Mucosa of rectum (tissue), 2 donors: Measurements from ENCODE around the gene MAP7D2.
A peak's percentile ranks its signal among the peaks of the same experiment; 100 is the strongest.

ENCODE experiments used
- H3K27ac ChIP-seq, 2 donors: one replicate each; pipeline ENCODE4 v1.7.0; 2013; ENCODE audit warnings: inconsistent platforms in 2 of 2, low read depth in 2 of 2, low read length in 2 of 2
- H3K27me3 ChIP-seq, 2 donors: one replicate each; pipeline ENCODE4 v1.7.0; 2013; ENCODE audit warnings: low read length in 2 of 2; ENCODE audit not compliant: control insufficient read depth in 2 of 2, insufficient read depth in 2 of 2
- H3K36me3 ChIP-seq, 2 donors: one replicate each; pipeline ENCODE4 v1.7.0; 2013; ENCODE audit warnings: low read length in 2 of 2; ENCODE audit not compliant: control insufficient read depth in 2 of 2, insufficient read depth in 2 of 2
- H3K4me1 ChIP-seq, 2 donors: one replicate each; pipeline ENCODE4 v1.7.0; 2013; ENCODE audit warnings: low read length in 2 of 2, mild to moderate bottlenecking in 1 of 2; ENCODE audit not compliant: control insufficient read depth in 2 of 2, insufficient read depth in 2 of 2
- H3K4me3 ChIP-seq, 2 donors: one replicate each; pipeline ENCODE4 v1.7.0; 2013; ENCODE audit warnings: low read length in 2 of 2
- H3K9ac ChIP-seq, 2 donors: one replicate each; pipeline ENCODE4 v1.7.0; 2013; ENCODE audit warnings: low read length in 2 of 2, low read depth in 1 of 2, mild to moderate bottlenecking in 1 of 2
- H3K9me3 ChIP-seq, 2 donors: one replicate each; pipeline ENCODE4 v1.7.0; 2013; ENCODE audit warnings: low read length in 2 of 2; ENCODE audit not compliant: control insufficient read depth in 2 of 2
- donor health status: healthy.
- donor health status: Normal muscosa, but diverticular disease.

The MAP7D2 gene

GRCh38 chrX:20019672-20020365, 96.9 kb downstream of the MAP7D2 start:
- H3K36me3 ChIP-seq: no peaks in the 10 kb centered on the region
- no peaks in the 10 kb centered on the region for H3K9me3 ChIP-seq
- H3K4me1 ChIP-seq: no peaks in the 10 kb centered on the region
- H3K27me3 ChIP-seq: peaks cover 0 to 9% of the 10 kb centered on the region in 2 donors
- no peak overlapping the region for H3K4me3 ChIP-seq
- no peak overlapping the region for H3K9ac ChIP-seq
- H3K27ac ChIP-seq: no peak overlapping the region

DNA sequence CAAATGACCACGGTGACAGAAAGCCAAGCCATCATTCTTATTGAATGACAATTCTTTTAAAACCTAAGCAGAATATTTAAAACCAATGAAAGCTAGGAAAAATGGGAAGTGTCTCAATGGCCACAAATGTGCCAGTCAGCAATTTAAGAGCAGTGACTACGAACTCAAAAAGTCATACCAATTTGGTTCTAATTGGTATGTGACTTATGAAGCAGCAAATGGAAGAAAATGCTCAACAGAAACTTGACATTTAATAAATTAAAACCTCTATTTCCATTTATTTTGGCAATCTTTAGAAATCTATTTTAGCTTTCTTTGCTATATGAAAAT, 100.1 kb downstream of the MAP7D2 start:
- Histone ChIP-seq H3K27me3 (peaks cover 0 to 3% of the 10 kb centered on the region in 2 donors), H3K4me3 (no peak overlapping the region), H3K36me3 (no peaks in the 10 kb centered on the region), H3K9me3 (no peaks in the 10 kb centered on the region), H3K4me1 (no peaks in the 10 kb centered on the region), H3K9ac (no peak overlapping the region), H3K27ac (no peak overlapping the region)

- no peak overlapping the region for H3K27ac ChIP-seq
- no peaks in the 10 kb centered on the region for H3K4me1 ChIP-seq
- peaks cover under 1 to 3% of the 10 kb centered on the region in 2 donors for H3K27me3 ChIP-seq
- H3K36me3 ChIP-seq: no peaks in the 10 kb centered on the region
- no peak overlapping the region for H3K4me3 ChIP-seq
- H3K9ac ChIP-seq: no peak overlapping the region
- H3K9me3 ChIP-seq: no peaks in the 10 kb centered on the region
Measured at GRCh38 chrX:20015945-20016615, 100.6 kb downstream of the MAP7D2 start.

GRCh38 chrX:20015422-20015821, 101.3 kb downstream of the MAP7D2 start:
- peaks cover 3% of the 10 kb centered on the region in 2 donors for H3K27me3 ChIP-seq
- H3K27ac ChIP-seq: no peak overlapping the region
- H3K4me3 ChIP-seq: no peak overlapping the region
- no peaks in the 10 kb centered on the region for H3K4me1 ChIP-seq
- H3K9ac ChIP-seq: no peak overlapping the region
- no peaks in the 10 kb centered on the region for H3K9me3 ChIP-seq
- no peaks in the 10 kb centered on the region for H3K36me3 ChIP-seq

- Histone ChIP-seq H3K9ac (no peak overlapping the region), H3K9me3 (no peaks in the 10 kb centered on the region), H3K4me1 (no peaks in the 10 kb centered on the region), H3K4me3 (no peak overlapping the region), H3K36me3 (no peaks in the 10 kb centered on the region), H3K27me3 (peaks cover 3% of the 10 kb centered on the region in 2 donors), H3K27ac (no peak overlapping the region)
Measured at GRCh38 chrX:20011608-20012007, 105.1 kb downstream of the MAP7D2 start.

DNA sequence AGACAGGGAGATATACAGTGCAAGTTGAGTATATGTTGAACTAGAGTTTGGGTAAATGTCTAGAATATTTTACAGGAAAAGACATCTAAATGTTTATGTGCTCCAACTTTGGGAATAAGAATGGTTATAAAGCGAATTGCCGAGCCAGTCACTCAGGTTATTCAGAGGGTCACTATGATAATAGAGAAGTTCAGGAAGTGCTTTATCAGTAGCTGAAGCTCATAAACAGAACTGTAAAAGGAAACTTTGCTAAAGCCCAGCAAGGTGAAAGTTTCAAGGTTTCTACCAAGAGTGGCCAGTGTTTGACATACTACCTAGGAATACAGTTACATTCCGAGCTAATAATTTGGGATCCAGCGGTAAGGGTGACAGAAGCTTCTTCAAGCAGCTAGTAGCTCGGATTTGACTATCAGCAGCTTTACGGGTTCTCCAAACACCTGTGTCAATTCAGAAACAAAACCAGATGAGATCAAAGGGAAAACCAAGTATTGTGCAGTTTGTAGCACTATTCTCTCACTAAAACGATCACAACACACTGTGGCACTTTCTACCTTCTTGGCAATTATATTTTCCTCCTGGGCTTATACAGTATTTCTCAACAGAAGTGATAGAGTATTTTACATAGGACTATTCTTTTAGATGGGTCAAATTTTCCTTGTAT, 108.6 kb downstream of the MAP7D2 start:
- peaks cover 3% of the 10 kb centered on the region in 2 donors for H3K27me3 ChIP-seq

GRCh38 chrX:20005883-20006282, 110.8 kb downstream of the MAP7D2 start:
- H3K9ac ChIP-seq: no peak overlapping the region
- H3K4me3 ChIP-seq: no peak overlapping the region
- peaks cover under 1 to 3% of the 10 kb centered on the region in 2 donors for H3K27me3 ChIP-seq
- H3K4me1 ChIP-seq: no peaks in the 10 kb centered on the region
- no peak overlapping the region for H3K27ac ChIP-seq
- no peaks in the 10 kb centered on the region for H3K9me3 ChIP-seq
- no peaks in the 10 kb centered on the region for H3K36me3 ChIP-seq

More for the DNA sequence above, 108.6 kb downstream of the MAP7D2 start:
- no peaks in the 10 kb centered on the region for H3K36me3 ChIP-seq
- no peaks in the 10 kb centered on the region for H3K9me3 ChIP-seq
- H3K4me3 ChIP-seq: peak overlapping the region; percentile 10 to 13
- no peaks in the 10 kb centered on the region for H3K4me1 ChIP-seq
- H3K27ac ChIP-seq: peak overlapping the region in 1 of 2 donors; percentile 51
- peak overlapping the region in 1 of 2 donors; percentile 47 for H3K9ac ChIP-seq

- Histone ChIP-seq H3K27me3 (no peaks in the 10 kb centered on the region), H3K36me3 (no peaks in the 10 kb centered on the region), H3K4me1 (no peaks in the 10 kb centered on the region), H3K27ac (no peak overlapping the region), H3K4me3 (no peak overlapping the region), H3K9me3 (no peaks in the 10 kb centered on the region), H3K9ac (no peak overlapping the region)
Measured at GRCh38 chrX:20001588-20001987, 115.1 kb downstream of the MAP7D2 start.

DNA sequence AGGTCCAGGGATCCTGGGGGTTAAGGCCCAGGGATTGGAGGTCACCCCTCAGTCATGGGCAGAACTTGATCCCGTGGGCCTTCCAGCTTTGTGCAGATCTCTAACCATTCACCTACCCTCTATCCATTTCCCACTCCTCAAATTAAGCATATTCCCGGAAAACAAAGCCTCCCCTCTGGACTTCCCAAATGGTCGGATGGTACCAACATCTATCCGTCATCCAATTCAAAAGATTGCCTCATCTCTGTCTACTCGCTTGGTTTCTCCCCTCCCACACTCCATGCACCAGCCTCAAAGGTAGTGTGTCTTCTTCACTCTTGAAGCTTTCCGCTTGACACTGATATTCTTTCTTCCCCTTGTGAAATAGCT, 125.4 kb downstream of the MAP7D2 start:
- Histone ChIP-seq H3K36me3 (no peaks in the 10 kb centered on the region), H3K9ac (peak overlapping the region in 1 of 2 donors; percentile 26), H3K9me3 (no peaks in the 10 kb centered on the region), H3K27me3 (no peaks in the 10 kb centered on the region), H3K27ac (peak overlapping the region in 1 of 2 donors; percentile 32), H3K4me3 (peak overlapping the region; percentile 61 to 63), H3K4me1 (peaks cover 0 to 6% of the 10 kb centered on the region in 2 donors)
